Heart left ventricle (tissue), 13 donors: ENCODE results near the gene PHACTR1.

Experiments used
- CTCF ChIP-seq, 12 donors: fragments of 200-600 bp; sonication (generic) in 4 of 12; IDR thresholded peaks; one replicate each; pipeline versions ENCODE4 v1.5.0 to v1.8.0; 2018 to 2022; ENCODE audit warnings: antibody characterized with exemption in 12 of 12, mild to moderate bottlenecking in 5 of 12
- POLR2A ChIP-seq, 2 donors: fragments of 450-650 bp; IDR thresholded peaks; one replicate each; pipeline ENCODE4 v1.6.1; 2017; ENCODE audit warnings: antibody characterized with exemption in 2 of 2, mild to moderate bottlenecking in 2 of 2, moderate library complexity in 2 of 2
- donor health status: ischemic (EF 13 %, LVEDD 7.1; RV severe dilation, severe dysfunction).
- donor health status: DM: no; HTN: yes; CAD: no.
- donor health status: DM: no; HTN: no; CAD: no.
- donor health status: ischemic (EF 25% LVEDD 6.9; RV normal size, moderate dysfunction).
- donor health status: ischemic (EF 25% LVEDD 5.7; RV mildly dilated, moderate dysfunction).
- donor health status: ischemic (EF 35%, LVEDD 5.7; RV mildly dilated, moderate dysfunction).
- donor health status: nonischemic (EF 11% LVEDD 7.7; RV severe dilation, severe dysfunction).
- donor health status: DM: yes; HTN: yes; CAD: no.
- donor health status: PGD.
- donor health status: ischemic (EF 29% LVEDD 5.4; RV normal size, mild dysfunction).
- donor health status: nonischemic (EF 23%, LVEDD 6.1; RV moderate dilation, normal function).

GRCh38 chr6:12882761-12883290 is 166.3 kb downstream of the PHACTR1 start:
- TF ChIP-seq POLR2A (IDR thresholded peaks at IDR 0.05) (no peak), CTCF (IDR thresholded peaks at IDR 0.05) (no peak)
